ENCODE measurements around the gene STARD10.

The STARD10 gene

DNA sequence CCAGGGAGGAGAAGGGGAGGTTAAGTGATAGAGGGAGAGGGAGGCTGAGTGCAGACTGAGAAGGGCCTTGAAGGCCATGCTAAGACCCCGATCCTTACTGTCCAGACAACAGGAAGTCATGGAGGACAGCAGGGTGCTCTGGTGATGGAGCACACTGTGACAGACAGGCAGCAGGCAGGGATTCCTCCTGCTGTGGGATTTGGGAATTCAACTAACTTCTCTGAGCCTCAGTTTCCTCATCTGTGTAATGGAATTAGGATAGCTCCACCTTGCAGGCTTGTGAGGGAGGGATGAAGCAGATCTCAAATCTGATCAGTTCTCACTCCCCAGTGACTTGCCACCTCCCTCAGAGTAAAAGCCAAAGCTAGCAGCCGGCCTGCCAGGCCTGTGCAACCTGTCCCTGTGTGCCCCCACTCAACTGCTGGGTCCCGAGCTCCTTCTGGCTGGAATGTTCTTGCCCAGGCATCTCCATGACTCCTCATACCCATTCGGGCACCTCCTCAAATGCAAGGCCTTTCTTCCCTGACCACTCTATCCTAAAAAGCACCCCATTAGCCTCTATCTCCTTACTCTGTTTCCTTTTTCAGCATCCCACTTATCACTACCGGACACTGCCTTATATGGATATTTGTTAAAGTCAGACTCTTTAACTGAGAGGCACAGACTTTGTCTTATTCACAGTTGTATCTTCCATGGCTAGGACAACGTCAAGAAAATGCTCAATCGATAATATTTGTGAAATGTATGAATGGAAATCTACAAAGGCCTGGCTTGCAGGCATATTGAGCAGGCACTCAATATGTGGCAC is 51.1 kb downstream of the STARD10 start:
- no peak for DNase-seq

GRCh38 chr11:72741849-72742512 is 51.9 kb downstream of the STARD10 start:
- no peak for DNase-seq

- no peak for DNase-seq
These were observed 52.4 kb downstream of the STARD10 start for GRCh38 chr11:72741429-72741833.

- no peak for DNase-seq
These were observed 53.1 kb downstream of the STARD10 start for GRCh38 chr11:72740562-72741428.

GRCh38 chr11:72740060-72740424 is 53.8 kb downstream of the STARD10 start:
- DNase-seq = no peak

DNA sequence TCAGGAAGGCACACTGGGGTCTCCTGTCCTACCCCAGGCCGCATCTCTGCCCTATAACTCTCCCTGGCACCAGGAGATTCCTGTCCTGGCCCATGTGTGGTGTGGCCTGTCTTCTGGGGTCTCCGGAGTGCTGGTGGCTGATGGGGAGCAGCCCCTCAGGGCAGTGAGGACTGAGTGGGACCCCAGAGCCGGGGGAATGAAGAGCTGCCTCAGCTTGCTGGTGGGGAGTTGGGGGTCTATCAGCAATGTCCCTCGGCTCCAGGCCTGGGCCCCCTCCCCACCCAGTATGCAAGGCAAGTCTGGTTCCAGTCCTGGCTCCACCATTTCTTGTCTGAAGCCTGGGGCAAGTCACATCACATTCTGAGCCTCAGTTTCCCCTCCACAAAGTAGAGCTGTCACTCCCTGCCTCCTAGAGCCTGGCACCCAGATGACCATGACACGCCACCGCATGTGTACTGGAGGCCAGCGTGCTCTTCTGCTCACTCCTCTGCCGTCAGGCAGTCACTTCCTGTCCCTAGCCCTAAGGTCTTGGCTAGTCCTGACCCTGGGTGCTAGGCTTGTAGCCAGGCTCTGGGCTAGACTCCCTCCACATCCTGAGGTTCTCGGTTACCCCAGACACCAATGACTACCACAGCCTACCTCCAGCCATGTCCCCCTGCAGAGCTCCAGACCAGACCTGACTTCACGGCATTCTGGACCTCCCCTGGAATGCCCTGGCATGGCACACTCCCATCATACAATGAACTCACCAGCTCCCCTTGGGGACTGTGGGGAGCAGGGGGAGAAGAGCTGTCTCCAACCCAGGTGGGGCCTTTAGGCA is 54.4 kb downstream of the STARD10 start:
- DNase-seq = no peak

GRCh38 chr11:72738199-72739141 is 55.4 kb downstream of the STARD10 start:
- no peak for DNase-seq

DNA sequence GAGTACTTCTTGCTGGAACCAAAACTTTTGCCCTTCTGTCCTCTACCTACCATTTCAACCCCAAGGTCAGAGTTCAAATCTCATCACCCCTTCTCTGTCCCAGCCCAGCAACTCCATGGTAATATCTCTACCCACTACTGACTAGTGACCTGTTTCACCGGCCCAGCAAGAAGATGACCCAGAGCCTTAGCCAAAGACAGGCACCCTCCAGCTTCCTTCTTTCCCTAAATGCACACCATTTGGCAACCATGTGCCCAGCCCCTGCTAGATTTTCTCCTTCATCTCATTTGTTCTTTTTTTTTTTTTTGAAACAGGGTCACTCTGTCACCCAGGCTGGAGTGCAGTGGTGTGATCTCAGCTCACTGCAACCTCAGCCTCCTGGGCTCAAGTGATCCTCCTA is 56.5 kb downstream of the STARD10 start:
- DNase-seq = no peak

DNA sequence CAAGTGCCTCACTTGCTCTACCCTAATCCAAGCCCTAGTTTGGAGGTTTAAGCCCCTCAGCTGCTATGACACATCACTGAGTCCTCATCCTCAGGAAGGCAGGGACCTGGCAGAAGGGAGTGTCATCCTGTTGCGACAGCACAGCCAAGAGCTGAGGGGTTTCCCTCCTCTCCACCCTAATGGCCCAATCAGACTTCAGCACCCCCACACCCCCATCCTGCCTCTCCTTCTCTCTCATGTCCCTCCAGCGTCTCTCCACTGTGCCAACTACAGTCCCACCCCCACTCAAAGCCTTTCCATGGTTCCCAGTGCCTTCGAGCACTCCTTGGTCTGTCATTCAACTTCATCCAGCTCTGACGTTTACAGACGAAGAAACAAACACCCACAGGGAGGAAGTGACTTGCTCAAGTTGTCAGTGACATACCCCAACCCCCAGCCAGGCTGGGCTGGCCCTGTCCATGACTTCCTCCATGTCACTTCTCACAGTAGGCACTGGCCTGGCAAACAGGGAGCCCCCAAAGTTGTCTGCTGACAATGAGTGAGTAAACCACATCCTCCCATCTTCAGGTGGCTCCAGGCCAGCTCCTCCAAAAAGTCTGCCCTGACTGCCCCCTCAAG is 57.3 kb downstream of the STARD10 start:
- no peak for DNase-seq

- no peak for DNase-seq
These were observed 58.3 kb downstream of the STARD10 start for GRCh38 chr11:72735495-72736027.

GRCh38 chr11:72732329-72732728 is 61.5 kb downstream of the STARD10 start:
- no peak for DNase-seq

DNA sequence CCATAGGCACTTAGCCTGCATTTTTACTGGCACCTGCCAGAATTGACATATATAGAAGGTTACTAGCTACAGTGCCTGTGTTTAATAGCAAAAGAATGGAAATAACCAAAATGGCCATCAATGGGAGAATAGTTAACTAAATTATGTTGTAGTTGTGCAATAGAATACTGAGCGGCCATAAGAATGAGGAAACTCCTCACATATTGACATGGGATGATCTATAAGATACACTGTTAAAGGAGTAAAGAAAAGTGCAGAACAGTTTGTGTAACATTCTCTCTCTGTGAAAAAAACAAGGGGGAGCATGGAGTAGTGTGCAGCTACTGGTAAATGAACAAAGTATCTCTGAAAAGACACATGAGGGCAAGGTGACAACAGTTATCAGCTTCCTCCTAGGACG is 63.1 kb downstream of the STARD10 start:
- no peak for DNase-seq

- no peak for DNase-seq
These were observed 63.6 kb downstream of the STARD10 start for GRCh38 chr11:72730243-72730642.

GRCh38 chr11:72727521-72727920 is 66.3 kb downstream of the STARD10 start:
- DNase-seq = no peak

DNA sequence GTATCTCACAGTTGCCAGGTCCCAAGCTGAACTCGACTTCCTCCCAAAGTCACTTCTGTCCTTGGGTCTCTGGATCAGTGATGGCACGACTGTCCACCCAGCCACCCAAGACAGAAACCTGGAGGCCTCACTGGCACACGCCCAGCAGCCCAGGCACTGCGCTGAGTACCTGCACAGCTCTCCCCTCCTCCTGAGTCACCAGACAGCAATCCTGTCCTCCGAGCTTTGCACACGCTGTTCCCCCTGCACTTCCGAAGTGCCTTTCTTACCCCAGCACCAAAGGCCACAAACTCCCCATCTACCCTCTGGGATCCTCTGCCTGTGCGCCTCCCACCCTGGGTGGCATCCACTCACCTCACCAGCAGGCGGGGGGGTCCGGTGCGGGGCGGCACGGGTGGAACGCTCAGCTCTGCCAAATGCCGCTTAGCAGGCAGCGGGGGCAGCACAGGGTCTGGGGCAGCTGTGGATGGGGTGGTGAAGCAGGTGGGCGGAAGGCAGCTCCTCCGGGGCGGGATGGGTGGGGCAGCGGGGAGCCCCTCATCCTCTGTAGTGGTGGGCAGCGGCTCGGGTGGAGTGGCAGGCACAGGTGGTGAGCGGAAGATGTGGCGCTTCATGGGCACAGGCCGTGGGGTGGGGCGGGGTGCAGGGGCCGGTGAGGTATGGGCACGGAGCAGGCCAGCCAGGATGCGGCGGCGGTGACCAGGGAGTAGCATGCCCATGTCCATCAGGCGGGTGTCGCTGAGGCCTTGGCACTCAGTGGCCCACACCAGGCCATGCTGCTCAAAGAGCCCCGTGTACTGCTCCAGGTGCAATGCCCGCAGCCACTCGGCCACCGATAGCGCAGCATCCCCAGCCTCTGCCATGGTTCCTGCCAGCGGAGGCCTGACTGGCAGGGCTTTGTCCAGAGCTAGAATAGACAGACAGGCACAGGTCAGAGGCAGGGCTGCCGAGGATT is 67.3 kb downstream of the STARD10 start:
- DNase-seq = no peak

DNA sequence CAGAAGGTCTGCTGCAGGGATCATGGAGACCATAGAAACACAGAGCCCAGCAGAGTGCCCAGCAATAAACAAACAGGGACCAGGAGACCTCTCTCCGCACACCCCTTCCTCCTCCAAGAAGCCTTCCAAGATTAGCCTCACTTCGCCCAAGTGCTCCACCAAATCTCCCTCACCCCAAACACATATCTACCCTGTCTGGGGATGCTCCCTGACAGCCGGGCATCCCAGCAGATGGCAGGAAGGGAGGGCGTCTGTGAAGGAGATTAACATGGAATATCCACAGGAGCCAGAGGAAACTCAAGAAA is 68.2 kb downstream of the STARD10 start:
- no peak for DNase-seq

GRCh38 chr11:72724851-72725723 is 68.8 kb downstream of the STARD10 start:
- DNase-seq = peak; percentile 63

- DNase-seq = no peak
These were observed 69.8 kb downstream of the STARD10 start for GRCh38 chr11:72724021-72724551.

All from NCI-H748 treated with DMSO at 0.1 percent for 48 hours (cell line).